Breast epithelium (tissue), 4 donors: ENCODE data around the gene FAAP100. TPM values are rescaled to one million over a fixed set of nuclear protein-coding genes. Genes with fewer than 3 reads are reported as not detected.

Experiments
- DNase-seq, 2 donors: peaks; one replicate each; pipeline ENCODE4 v3.0.0-alpha.2; 2019; ENCODE audit warnings: low spot score in 2 of 2
- H3K27ac ChIP-seq, 2 donors: fragments of 200-600 bp; sonication (generic) in 1 of 2; one replicate each; pipeline ENCODE4 v1.5.1; 2016 to 2019; ENCODE audit warnings: mild to moderate bottlenecking in 1 of 2
- H3K27me3 ChIP-seq, 2 donors: fragments of 200-600 bp; sonication (generic) in 1 of 2; one replicate each; pipeline versions ENCODE4 v1.5.1 to v1.6.0; 2017 to 2019; ENCODE audit warnings: control low read depth in 1 of 2, mild to moderate bottlenecking in 1 of 2
- H3K36me3 ChIP-seq: fragments of 200-600 bp; one replicate; pipeline ENCODE4 v1.5.1; 2019
- H3K4me1 ChIP-seq, 2 donors: fragments of 200-600 bp; sonication (generic); one replicate each; pipeline ENCODE4 v1.5.1; 2016 to 2019; ENCODE audit warnings: control low read depth in 1 of 2
- H3K4me3 ChIP-seq, 3 donors: fragments of 200-600 bp; sonication (generic); 1 replicate in 2 of 3; 2 replicates in 1 of 3; pipeline ENCODE4 v1.5.1; 2016 to 2019; ENCODE audit warnings: mild to moderate bottlenecking in 3 of 3, moderate library complexity in 2 of 3
- H3K9me3 ChIP-seq, 2 donors: fragments of 200-600 bp; sonication (generic) in 1 of 2; one replicate each; pipeline ENCODE4 v1.5.1; 2016 to 2019; ENCODE audit warnings: control low read depth in 1 of 2
- CTCF ChIP-seq, 3 donors: fragments of 450-650 bp; IDR thresholded peaks; one replicate each; pipeline ENCODE4 v1.5.1; 2016 to 2017; ENCODE audit warnings: antibody characterized with exemption in 3 of 3, mild to moderate bottlenecking in 3 of 3, moderate library complexity in 3 of 3
- POLR2A ChIP-seq: fragments of 450-650 bp; IDR thresholded peaks from one replicate; pipeline ENCODE4 v1.6.1; 2016; ENCODE audit warnings: antibody characterized with exemption, mild to moderate bottlenecking, moderate library complexity
- POLR2AphosphoS5 ChIP-seq, 3 donors: sonication (generic); formaldehyde crosslinking; IDR thresholded peaks; one replicate each; pipeline ENCODE4 v1.6.1; 2017; ENCODE audit warnings: antibody characterized with exemption in 3 of 3
- intact Hi-C: fragments of 100-400 bp; cut with DNase I; formaldehyde crosslinking; loops from one replicate; pipeline ENCODE4 v1.15.1; 2023; ENCODE audit warnings: low total_unique reads
- total RNA-seq, 3 donors: library from RNA; depleted of rRNA; stranded (reverse); fragments of >200 nt; gene quantifications; one replicate each; pipeline ENCODE4 v1.1.0, GENCODE V29; 2016

Gene FAAP100
- total RNA-seq, 3 donors from 2014 or later: 13.0 to 23.1 (median 20.6) TPM

DNA sequence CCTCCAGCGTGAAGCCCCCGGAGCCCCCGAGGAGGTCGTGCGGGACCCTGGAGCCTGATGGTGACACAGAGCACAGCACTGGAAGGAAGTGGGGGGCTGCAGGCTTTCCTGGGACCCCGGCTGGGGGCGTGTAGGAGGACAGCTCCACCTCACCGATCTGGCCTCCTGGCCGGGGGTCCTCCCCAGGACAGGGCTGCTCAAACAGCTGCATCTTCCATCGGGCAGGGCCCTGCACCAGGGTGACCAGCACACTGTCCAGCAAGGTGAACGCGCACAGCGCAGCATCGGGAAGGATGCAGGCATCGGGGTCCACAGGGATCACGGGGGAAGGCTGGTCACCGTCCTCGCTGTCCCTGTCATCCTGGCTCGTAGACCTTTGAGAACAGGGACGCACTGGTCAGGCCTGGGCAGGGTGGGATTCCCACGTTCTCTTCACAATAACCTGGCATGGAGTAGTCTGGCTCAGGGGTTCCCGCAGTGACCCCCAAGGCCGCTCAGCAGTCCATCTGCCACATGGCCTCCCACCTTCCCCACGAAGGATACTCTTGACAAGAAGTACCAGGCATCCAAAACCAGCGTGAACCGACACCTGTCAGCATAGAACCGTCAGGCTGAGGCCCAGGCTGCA lies 1.2 kb downstream of the FAAP100 start:
- Histone ChIP-seq H3K27me3 (no peaks in the 10 kb centered on the region), H3K4me1 (peaks cover 4 to 9% of the 10 kb centered on the region in 2 donors), H3K27ac (peak overlapping the region in 1 of 2 donors; percentile 73), H3K4me3 (peak overlapping the region; percentile 90 to 96 (median 90)), H3K9me3 (no peaks in the 10 kb centered on the region), H3K36me3 (peaks cover 14% of the 10 kb centered on the region)
- intact Hi-C loops: no loop called here
- no peak for DNase-seq
- TF ChIP-seq POLR2AphosphoS5 (IDR thresholded peaks at IDR 0.05) (no peak), POLR2A (no peak), CTCF (IDR thresholded peaks at IDR 0.05) (no peak)

- no peak overlapping the region for H3K4me3 ChIP-seq
- DNase-seq: no peak
- no peaks in the 10 kb centered on the region for H3K27me3 ChIP-seq
- peaks cover 15% of the 10 kb centered on the region for H3K36me3 ChIP-seq
- TF ChIP-seq CTCF (IDR thresholded peaks at IDR 0.05) (no peak), POLR2AphosphoS5 (IDR thresholded peaks at IDR 0.05) (no peak), POLR2A (no peak)
- H3K4me1 ChIP-seq: peaks cover 4 to 9% of the 10 kb centered on the region in 2 donors
- intact Hi-C loops: no loop called here
- H3K9me3 ChIP-seq: no peaks in the 10 kb centered on the region
- H3K27ac ChIP-seq: no peak overlapping the region
These were observed 1.9 kb downstream of the FAAP100 start for GRCh38 chr17:81550285-81550684.

GRCh38 chr17:81549826-81550225 lies 2.3 kb downstream of the FAAP100 start:
- Histone ChIP-seq H3K4me1 (peaks cover 4 to 9% of the 10 kb centered on the region in 2 donors), H3K36me3 (peaks cover 15% of the 10 kb centered on the region), H3K27me3 (no peaks in the 10 kb centered on the region), H3K9me3 (no peaks in the 10 kb centered on the region), H3K27ac (no peak overlapping the region), H3K4me3 (no peak overlapping the region)
- no peak for DNase-seq
- TF ChIP-seq POLR2A (no peak), CTCF (IDR thresholded peaks at IDR 0.05) (no peak), POLR2AphosphoS5 (IDR thresholded peaks at IDR 0.05) (no peak)
- intact Hi-C loops: no loop called here

- H3K27me3 ChIP-seq: no peaks in the 10 kb centered on the region
- DNase-seq: no peak
- no peak overlapping the region for H3K27ac ChIP-seq
- intact Hi-C loops: no loop called here
- no peak overlapping the region for H3K4me3 ChIP-seq
- TF ChIP-seq POLR2AphosphoS5 (IDR thresholded peaks at IDR 0.05): no peak
- TF ChIP-seq CTCF (IDR thresholded peaks at IDR 0.05): no peak
- TF ChIP-seq POLR2A: no peak
- H3K4me1 ChIP-seq: peaks cover 4 to 9% of the 10 kb centered on the region in 2 donors
- H3K36me3 ChIP-seq: peaks cover 15% of the 10 kb centered on the region
- no peaks in the 10 kb centered on the region for H3K9me3 ChIP-seq
These were observed 3.1 kb downstream of the FAAP100 start for GRCh38 chr17:81549031-81549557.

GRCh38 chr17:81547614-81547982 lies 4.6 kb downstream of the FAAP100 start:
- TF ChIP-seq POLR2AphosphoS5 (IDR thresholded peaks at IDR 0.05): no peak
- no peak for TF ChIP-seq CTCF (IDR thresholded peaks at IDR 0.05)
- no peak for TF ChIP-seq POLR2A
- peaks cover 15% of the 10 kb centered on the region for H3K36me3 ChIP-seq
- H3K27me3 ChIP-seq: no peaks in the 10 kb centered on the region
- intact Hi-C loops: no loop called here
- DNase-seq: no peak
- no peak overlapping the region for H3K27ac ChIP-seq
- H3K4me1 ChIP-seq: peaks cover 0 to 9% of the 10 kb centered on the region in 2 donors
- H3K9me3 ChIP-seq: no peaks in the 10 kb centered on the region
- H3K4me3 ChIP-seq: no peak overlapping the region
